ENCODE measurements around the gene IGF2BP1. TPM values are rescaled to one million over a fixed set of nuclear protein-coding genes. Genes with fewer than 3 reads are reported as not detected.
"Not testable (repeated sequence)": the region's sequence is repeated elsewhere in the genome, so short reads cannot be mapped to it uniquely, and the experiment has no call there.

The IGF2BP1 gene
- total and polyA plus RNA-seq, 5 donors from 2014 or later, result not detected

DNA sequence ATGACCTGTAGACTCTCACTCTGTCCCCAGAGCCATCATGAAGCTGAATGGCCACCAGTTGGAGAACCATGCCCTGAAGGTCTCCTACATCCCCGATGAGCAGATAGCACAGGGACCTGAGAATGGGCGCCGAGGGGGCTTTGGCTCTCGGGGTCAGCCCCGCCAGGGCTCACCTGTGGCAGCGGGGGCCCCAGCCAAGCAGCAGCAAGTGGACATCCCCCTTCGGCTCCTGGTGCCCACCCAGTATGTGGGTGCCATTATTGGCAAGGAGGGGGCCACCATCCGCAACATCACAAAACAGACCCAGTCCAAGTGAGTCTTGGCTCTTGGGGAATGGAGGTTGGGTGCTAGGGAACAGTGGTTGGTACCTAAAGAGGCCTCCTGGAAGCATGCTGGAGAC is 41.0 kb downstream of the IGF2BP1 start:
- no peaks in the 10 kb centered on the region for H3K4me1 ChIP-seq (ENCODE audit: control insufficient read depth, insufficient read depth, low read length, poor library complexity, severe bottlenecking)
- no peak overlapping the region for H3K4me3 ChIP-seq (ENCODE audit: low read depth, low read length)
- H3K4me3 Mint-ChIP-seq, result no peak overlapping the region
- no peaks in the 10 kb centered on the region for H3K9me3 Mint-ChIP-seq
- H3K27ac Mint-ChIP-seq, result no peak overlapping the region
- H3K36me3 ChIP-seq (ENCODE audit: control insufficient read depth, insufficient read depth, low read length), result no peaks in the 10 kb centered on the region
- ATAC-seq (ENCODE audit: low read depth in 2 of 2), result no peak
- no peak overlapping the region for H3K27ac ChIP-seq (ENCODE audit: insufficient read depth, low read length, poor library complexity, severe bottlenecking)
- no peak for DNase-seq
- H3K4me1 Mint-ChIP-seq, result peaks cover 0 to 4% (median 0%) of the 10 kb centered on the region in 4 donors
- peaks cover 9% of the 10 kb centered on the region for H3K27me3 Mint-ChIP-seq
- H3K36me3 Mint-ChIP-seq, result no peaks in the 10 kb centered on the region
- H3K9me3 ChIP-seq (ENCODE audit: control insufficient read depth in 2 of 2, low read length in 2 of 2), result no peaks in the 10 kb centered on the region
- no peaks in the 10 kb centered on the region for H3K27me3 ChIP-seq (ENCODE audit: control insufficient read depth, insufficient read depth, low read length)

DNA sequence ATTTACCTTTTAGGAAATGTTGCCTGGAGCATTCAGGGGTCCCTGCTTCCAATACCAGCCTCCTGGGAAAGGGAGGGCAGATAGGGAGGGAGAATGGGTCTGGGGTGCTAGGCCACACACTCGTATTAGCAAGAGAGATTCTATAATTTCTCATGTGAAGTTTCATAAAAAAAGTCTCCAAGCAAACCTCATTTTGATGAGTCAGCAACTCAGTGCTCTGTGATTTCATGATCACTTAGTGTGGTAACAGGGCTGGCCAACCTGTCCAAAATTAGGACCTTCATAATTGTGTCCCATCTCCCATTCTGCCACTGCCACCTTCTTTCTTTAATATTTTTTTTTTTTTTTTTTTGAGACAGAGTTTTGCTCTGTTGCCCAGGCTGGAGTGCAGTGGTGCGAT is 41.4 kb downstream of the IGF2BP1 start:
- peaks cover 9% of the 10 kb centered on the region for H3K27me3 Mint-ChIP-seq
- H3K9me3 Mint-ChIP-seq, result no peaks in the 10 kb centered on the region
- Histone ChIP-seq H3K27me3 (ENCODE audit: control insufficient read depth, insufficient read depth, low read length) (no peaks in the 10 kb centered on the region), H3K9me3 (ENCODE audit: control insufficient read depth in 2 of 2, low read length in 2 of 2) (no peaks in the 10 kb centered on the region), H3K4me1 (ENCODE audit: control insufficient read depth, insufficient read depth, low read length, poor library complexity, severe bottlenecking) (no peaks in the 10 kb centered on the region), H3K36me3 (ENCODE audit: control insufficient read depth, insufficient read depth, low read length) (no peaks in the 10 kb centered on the region), H3K4me3 (ENCODE audit: low read depth, low read length) (no peak overlapping the region), H3K27ac (ENCODE audit: insufficient read depth, low read length, poor library complexity, severe bottlenecking) (no peak overlapping the region)
- no peak overlapping the region for H3K4me3 Mint-ChIP-seq
- no peaks in the 10 kb centered on the region for H3K36me3 Mint-ChIP-seq
- no peak for DNase-seq
- no peak overlapping the region for H3K27ac Mint-ChIP-seq
- H3K4me1 Mint-ChIP-seq, result peaks cover 0 to 4% (median 0%) of the 10 kb centered on the region in 4 donors
- no peak for ATAC-seq (ENCODE audit: low read depth in 2 of 2)

DNA sequence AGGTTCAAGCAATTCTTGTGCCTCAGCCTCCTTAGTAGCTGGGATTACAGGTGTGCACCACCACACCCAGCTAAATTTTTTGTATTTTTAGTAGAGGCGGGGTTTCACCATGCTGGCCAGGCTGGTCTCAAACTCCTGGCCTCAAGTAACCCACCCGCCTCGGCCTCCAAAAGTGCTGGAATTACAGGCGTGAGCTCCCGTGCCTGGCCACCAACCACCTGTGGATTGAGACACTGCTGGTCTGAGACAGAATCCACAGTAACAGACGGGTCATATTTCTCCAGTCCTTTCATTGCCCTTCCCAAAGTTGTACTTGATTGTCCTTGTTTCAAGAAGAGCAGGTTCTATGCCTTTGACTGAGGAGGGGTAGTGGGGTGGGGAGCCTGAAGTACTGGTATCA is 42.3 kb downstream of the IGF2BP1 start:
- DNase-seq; ATAC-seq (ENCODE audit: low read depth in 2 of 2); H3K4me1 ChIP-seq (ENCODE audit: control insufficient read depth, insufficient read depth, low read length, poor library complexity, severe bottlenecking); H3K36me3 ChIP-seq (ENCODE audit: control insufficient read depth, insufficient read depth, low read length); H3K36me3 Mint-ChIP-seq; H3K27me3 ChIP-seq (ENCODE audit: control insufficient read depth, insufficient read depth, low read length); H3K4me3 ChIP-seq (ENCODE audit: low read depth, low read length); H3K27ac Mint-ChIP-seq; H3K9me3 ChIP-seq (ENCODE audit: control insufficient read depth in 2 of 2, low read length in 2 of 2); H3K4me3 Mint-ChIP-seq; H3K27ac ChIP-seq (ENCODE audit: insufficient read depth, low read length, poor library complexity, severe bottlenecking); H3K4me1 Mint-ChIP-seq; H3K9me3 Mint-ChIP-seq: not testable (repeated sequence)
- H3K27me3 Mint-ChIP-seq, result peaks cover 15% of the 10 kb centered on the region

DNA sequence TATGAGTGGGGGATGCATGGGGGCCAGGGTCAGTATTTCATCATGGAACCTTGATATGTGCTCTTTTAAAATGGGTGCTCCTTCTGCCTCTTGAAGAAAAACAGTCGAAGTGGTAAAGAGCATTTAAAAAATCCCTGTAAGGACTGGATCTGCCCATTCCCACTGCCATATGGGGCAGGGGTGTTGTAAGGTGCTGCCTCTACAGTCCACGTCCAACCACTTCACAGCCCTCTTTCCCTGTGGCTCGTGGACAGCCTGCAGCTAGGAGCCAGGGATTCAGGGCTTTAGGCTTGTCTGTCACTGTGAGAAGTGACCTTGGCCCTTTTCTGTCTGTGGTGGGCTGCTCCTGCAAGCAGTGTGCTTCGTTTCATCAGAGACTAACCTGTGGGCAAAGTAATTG is 44.3 kb downstream of the IGF2BP1 start:
- no peak for ATAC-seq (ENCODE audit: low read depth in 2 of 2)

DNA sequence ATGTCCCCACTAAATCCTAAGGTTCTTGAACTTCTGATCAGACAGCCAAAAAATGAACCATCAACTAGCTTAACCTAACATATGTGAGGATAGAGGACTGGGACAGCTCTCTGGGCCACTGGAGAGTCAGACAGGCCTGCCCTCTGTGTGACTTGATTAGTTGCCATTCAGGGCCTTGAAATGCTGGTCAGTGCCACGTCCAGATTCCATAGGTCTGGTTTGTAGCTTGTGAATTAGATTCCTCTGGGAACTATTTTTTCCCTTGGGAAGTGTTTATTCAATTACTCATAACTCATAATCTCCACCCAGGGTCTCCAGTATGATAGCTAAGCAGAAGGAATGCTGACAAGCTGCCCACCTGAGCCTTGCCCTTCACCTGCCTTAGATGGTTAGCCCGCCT is 48.2 kb downstream of the IGF2BP1 start:
- no peak overlapping the region for H3K4me3 ChIP-seq (ENCODE audit: low read depth, low read length)
- no peak overlapping the region for H3K27ac Mint-ChIP-seq
- H3K4me3 Mint-ChIP-seq, result no peak overlapping the region
- no peak overlapping the region for H3K27ac ChIP-seq (ENCODE audit: insufficient read depth, low read length, poor library complexity, severe bottlenecking)
- H3K27me3 Mint-ChIP-seq, result peaks cover 13% of the 10 kb centered on the region
- no peaks in the 10 kb centered on the region for H3K9me3 ChIP-seq (ENCODE audit: control insufficient read depth in 2 of 2, low read length in 2 of 2)
- H3K27me3 ChIP-seq (ENCODE audit: control insufficient read depth, insufficient read depth, low read length), result no peaks in the 10 kb centered on the region
- DNase-seq (no peak), ATAC-seq (ENCODE audit: low read depth in 2 of 2) (no peak)
- H3K36me3 ChIP-seq (ENCODE audit: control insufficient read depth, insufficient read depth, low read length), result no peaks in the 10 kb centered on the region
- H3K4me1 ChIP-seq (ENCODE audit: control insufficient read depth, insufficient read depth, low read length, poor library complexity, severe bottlenecking), result no peaks in the 10 kb centered on the region
- H3K36me3 Mint-ChIP-seq, result no peaks in the 10 kb centered on the region
- no peaks in the 10 kb centered on the region for H3K9me3 Mint-ChIP-seq
- H3K4me1 Mint-ChIP-seq, result no peaks in the 10 kb centered on the region

More for the DNA sequence above, 44.3 kb downstream of the IGF2BP1 start:
- no peaks in the 10 kb centered on the region for H3K4me1 ChIP-seq (ENCODE audit: control insufficient read depth, insufficient read depth, low read length, poor library complexity, severe bottlenecking)
- H3K9me3 ChIP-seq (ENCODE audit: control insufficient read depth in 2 of 2, low read length in 2 of 2), result no peaks in the 10 kb centered on the region
- Mint-ChIP-seq H3K27me3 (peaks cover 15% of the 10 kb centered on the region), H3K9me3 (no peaks in the 10 kb centered on the region), H3K4me3 (no peak overlapping the region), H3K4me1 (no peaks in the 10 kb centered on the region), H3K36me3 (no peaks in the 10 kb centered on the region), H3K27ac (no peak overlapping the region)
- no peaks in the 10 kb centered on the region for H3K36me3 ChIP-seq (ENCODE audit: control insufficient read depth, insufficient read depth, low read length)
- DNase-seq, result no peak
- H3K27ac ChIP-seq (ENCODE audit: insufficient read depth, low read length, poor library complexity, severe bottlenecking), result no peak overlapping the region
- H3K27me3 ChIP-seq (ENCODE audit: control insufficient read depth, insufficient read depth, low read length), result no peaks in the 10 kb centered on the region
- no peak overlapping the region for H3K4me3 ChIP-seq (ENCODE audit: low read depth, low read length)

DNA sequence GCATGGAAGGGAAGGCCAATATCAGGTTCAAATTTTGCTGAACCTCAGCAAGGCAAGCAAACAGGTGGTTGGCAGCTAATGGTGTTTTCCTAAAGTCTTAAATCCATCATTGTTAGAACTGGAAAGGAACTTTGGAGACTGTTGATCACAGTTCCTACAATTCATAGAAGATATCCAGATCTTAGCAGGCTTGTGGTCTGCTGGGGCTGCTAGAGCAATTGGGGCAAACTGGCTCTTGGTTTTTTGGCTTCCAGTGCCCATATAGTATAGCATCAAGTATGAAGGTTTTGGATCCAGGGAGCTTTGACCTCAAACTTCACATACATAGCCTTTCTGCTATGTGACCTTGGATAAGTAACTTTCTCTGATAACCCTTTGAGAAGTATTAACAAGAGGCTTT is 49.7 kb downstream of the IGF2BP1 start:
- Mint-ChIP-seq H3K27me3 (peaks cover 16% of the 10 kb centered on the region), H3K9me3 (no peaks in the 10 kb centered on the region), H3K36me3 (no peaks in the 10 kb centered on the region), H3K27ac (no peak overlapping the region), H3K4me1 (no peaks in the 10 kb centered on the region), H3K4me3 (no peak overlapping the region)
- Histone ChIP-seq H3K9me3 (ENCODE audit: control insufficient read depth in 2 of 2, low read length in 2 of 2) (no peaks in the 10 kb centered on the region), H3K27me3 (ENCODE audit: control insufficient read depth, insufficient read depth, low read length) (no peaks in the 10 kb centered on the region), H3K4me3 (ENCODE audit: low read depth, low read length) (no peak overlapping the region), H3K27ac (ENCODE audit: insufficient read depth, low read length, poor library complexity, severe bottlenecking) (no peak overlapping the region), H3K36me3 (ENCODE audit: control insufficient read depth, insufficient read depth, low read length) (no peaks in the 10 kb centered on the region), H3K4me1 (ENCODE audit: control insufficient read depth, insufficient read depth, low read length, poor library complexity, severe bottlenecking) (no peaks in the 10 kb centered on the region)
- ATAC-seq (ENCODE audit: low read depth in 2 of 2) (no peak), DNase-seq (no peak)

DNA sequence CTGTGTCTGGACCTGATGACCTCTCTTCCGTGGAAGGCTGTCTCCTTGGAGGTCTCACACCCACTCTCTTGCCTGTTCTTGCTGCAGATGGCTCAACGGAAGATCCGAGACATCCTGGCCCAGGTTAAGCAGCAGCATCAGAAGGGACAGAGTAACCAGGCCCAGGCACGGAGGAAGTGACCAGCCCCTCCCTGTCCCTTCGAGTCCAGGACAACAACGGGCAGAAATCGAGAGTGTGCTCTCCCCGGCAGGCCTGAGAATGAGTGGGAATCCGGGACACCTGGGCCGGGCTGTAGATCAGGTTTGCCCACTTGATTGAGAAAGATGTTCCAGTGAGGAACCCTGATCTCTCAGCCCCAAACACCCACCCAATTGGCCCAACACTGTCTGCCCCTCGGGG is 52.1 kb downstream of the IGF2BP1 start:
- Histone ChIP-seq H3K27ac (ENCODE audit: insufficient read depth, low read length, poor library complexity, severe bottlenecking) (no peak overlapping the region), H3K4me1 (ENCODE audit: control insufficient read depth, insufficient read depth, low read length, poor library complexity, severe bottlenecking) (no peaks in the 10 kb centered on the region), H3K9me3 (ENCODE audit: control insufficient read depth in 2 of 2, low read length in 2 of 2) (no peaks in the 10 kb centered on the region), H3K36me3 (ENCODE audit: control insufficient read depth, insufficient read depth, low read length) (no peaks in the 10 kb centered on the region), H3K27me3 (ENCODE audit: control insufficient read depth, insufficient read depth, low read length) (no peaks in the 10 kb centered on the region), H3K4me3 (ENCODE audit: low read depth, low read length) (no peak overlapping the region)
- Mint-ChIP-seq H3K4me3 (no peak overlapping the region), H3K27me3 (peaks cover 19% of the 10 kb centered on the region), H3K27ac (no peak overlapping the region), H3K4me1 (no peaks in the 10 kb centered on the region), H3K36me3 (no peaks in the 10 kb centered on the region), H3K9me3 (no peaks in the 10 kb centered on the region)
- no peak for DNase-seq
- no peak for ATAC-seq (ENCODE audit: low read depth in 2 of 2)

DNA sequence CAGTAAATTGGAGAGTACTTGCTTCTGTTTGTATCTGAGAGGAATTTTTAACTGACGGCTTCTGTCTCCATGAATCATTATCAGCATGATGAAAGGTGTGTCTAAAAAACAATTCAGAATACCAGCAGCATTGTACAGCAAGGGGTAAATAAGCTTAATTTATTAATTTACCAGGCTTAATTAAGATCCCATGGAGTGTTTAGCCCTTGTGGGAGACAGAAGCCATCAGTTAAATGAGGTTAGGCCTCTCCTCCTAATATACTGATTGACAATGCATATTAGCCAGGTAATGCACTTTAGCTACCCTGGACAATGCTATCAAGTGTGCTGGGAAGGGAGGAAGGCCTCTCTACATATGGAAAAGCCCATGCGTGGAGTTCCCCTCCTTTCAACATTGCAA is 53.4 kb downstream of the IGF2BP1 start:
- Mint-ChIP-seq H3K9me3 (no peaks in the 10 kb centered on the region), H3K36me3 (no peaks in the 10 kb centered on the region), H3K27me3 (peaks cover 17% of the 10 kb centered on the region), H3K4me1 (no peaks in the 10 kb centered on the region), H3K27ac (no peak overlapping the region), H3K4me3 (no peak overlapping the region)
- Histone ChIP-seq H3K27me3 (ENCODE audit: control insufficient read depth, insufficient read depth, low read length) (peaks cover 3% of the 10 kb centered on the region), H3K27ac (ENCODE audit: insufficient read depth, low read length, poor library complexity, severe bottlenecking) (no peak overlapping the region), H3K9me3 (ENCODE audit: control insufficient read depth in 2 of 2, low read length in 2 of 2) (no peaks in the 10 kb centered on the region), H3K36me3 (ENCODE audit: control insufficient read depth, insufficient read depth, low read length) (no peaks in the 10 kb centered on the region), H3K4me1 (ENCODE audit: control insufficient read depth, insufficient read depth, low read length, poor library complexity, severe bottlenecking) (no peaks in the 10 kb centered on the region), H3K4me3 (ENCODE audit: low read depth, low read length) (no peak overlapping the region)
- DNase-seq (no peak), ATAC-seq (ENCODE audit: low read depth in 2 of 2) (no peak)

Measured in CD4-positive, CD25-positive, alpha-beta regulatory T cell (primary cell).